ENCODE measurements around the gene SLC36A3.
"Not testable (repeated sequence)": the region's sequence is repeated elsewhere in the genome, so short reads cannot be mapped to it uniquely, and the experiment has no call there.

Gene SLC36A3

GRCh38 chr5:151303666-151304065 lies at the start of gene SLC36A3:
Gene SLC36A3, minus strand, starts transcription at chr5:151303766. Its CDS starts 412 bp downstream, at chr5:151303354.
- no peak for DNase-seq (ENCODE audit: low read depth)

- DNase-seq (ENCODE audit: low read depth) = peak; percentile 7
Measured at GRCh38 chr5:151351671-151352070, 48.1 kb upstream of the SLC36A3 start.

DNA sequence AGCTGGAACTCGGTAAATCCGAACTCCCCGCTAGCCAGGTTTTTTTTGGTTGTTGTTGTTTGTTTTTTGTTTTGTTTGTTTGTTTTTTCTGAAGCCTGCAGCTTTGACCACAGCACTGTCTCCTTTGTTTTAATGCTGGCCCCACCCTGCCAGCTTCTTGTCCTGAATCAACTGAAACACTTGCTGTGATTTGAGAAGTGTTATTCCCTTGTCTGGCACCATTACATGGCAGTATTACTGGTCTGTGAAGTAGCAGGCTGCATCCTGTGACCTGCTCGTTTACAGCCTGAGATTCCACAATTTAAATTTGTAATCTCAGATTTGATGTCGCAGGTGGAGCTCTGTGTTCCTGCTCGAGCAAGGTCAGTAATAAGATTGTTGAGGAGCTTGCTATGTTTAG lies 45.2 kb upstream of the SLC36A3 start:
- DNase-seq (ENCODE audit: low read depth) = no peak

DNA sequence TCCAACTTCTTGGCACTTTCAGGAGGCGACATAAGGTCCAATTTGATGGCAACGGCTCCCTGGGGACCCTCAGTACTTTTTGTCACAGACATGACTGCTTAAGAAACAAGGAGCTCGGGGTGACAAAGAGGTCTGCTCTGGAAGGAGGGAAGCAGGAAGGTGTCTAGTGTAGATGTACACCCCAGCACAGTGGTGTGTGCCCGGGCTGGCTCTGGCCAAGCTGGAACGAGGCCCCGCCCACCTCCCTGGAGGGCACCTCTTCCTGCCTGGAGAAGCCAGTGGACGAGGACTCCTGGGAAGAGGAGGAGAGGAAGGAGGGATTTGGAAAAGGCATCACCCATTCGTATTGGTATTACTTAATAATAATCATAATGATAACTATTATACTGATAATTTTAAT lies 43.8 kb upstream of the SLC36A3 start, which contains the start of gene SLC36A2:
TSS of gene SLC36A2 (minus strand) at position 191 of the 400 bp plus-strand sequence. CDS start at position 92, 99 bp downstream.
- DNase-seq (ENCODE audit: low read depth) = no peak

GRCh38 chr5:151345808-151346478 lies 42.4 kb upstream of the SLC36A3 start:
- DNase-seq (ENCODE audit: low read depth) = no peak

- DNase-seq (ENCODE audit: low read depth) = no peak
Measured at GRCh38 chr5:151345187-151345807, 41.7 kb upstream of the SLC36A3 start.

- DNase-seq (ENCODE audit: low read depth) = no peak
Measured at GRCh38 chr5:151344088-151344487, 40.5 kb upstream of the SLC36A3 start.

GRCh38 chr5:151340004-151340403 lies 36.4 kb upstream of the SLC36A3 start:
- no peak for DNase-seq (ENCODE audit: low read depth)

- DNase-seq (ENCODE audit: low read depth) = no peak
Measured at GRCh38 chr5:151338734-151339133, 35.2 kb upstream of the SLC36A3 start.

DNA sequence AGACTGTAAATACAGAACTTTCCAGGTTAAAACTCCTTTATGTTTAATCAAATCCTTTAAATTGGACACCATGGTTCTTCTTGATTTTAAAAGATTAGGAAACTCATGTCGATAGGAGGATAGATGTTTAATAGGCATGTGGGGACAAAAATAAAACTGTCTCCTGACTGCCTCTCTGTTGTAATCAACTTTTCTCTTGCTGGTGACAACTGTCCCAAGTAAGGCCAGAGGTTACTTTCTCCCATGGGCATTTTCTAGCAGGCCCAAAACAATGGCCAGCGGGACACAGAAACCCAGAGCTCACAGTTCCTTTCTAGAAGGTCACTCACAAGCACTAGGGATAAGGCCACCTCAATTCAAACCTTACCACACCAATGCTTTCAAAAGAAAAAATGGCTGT lies 29.3 kb upstream of the SLC36A3 start:
- no peak for DNase-seq (ENCODE audit: low read depth)

GRCh38 chr5:151328734-151329133 lies 25.2 kb upstream of the SLC36A3 start:
- no peak for DNase-seq (ENCODE audit: low read depth)

DNA sequence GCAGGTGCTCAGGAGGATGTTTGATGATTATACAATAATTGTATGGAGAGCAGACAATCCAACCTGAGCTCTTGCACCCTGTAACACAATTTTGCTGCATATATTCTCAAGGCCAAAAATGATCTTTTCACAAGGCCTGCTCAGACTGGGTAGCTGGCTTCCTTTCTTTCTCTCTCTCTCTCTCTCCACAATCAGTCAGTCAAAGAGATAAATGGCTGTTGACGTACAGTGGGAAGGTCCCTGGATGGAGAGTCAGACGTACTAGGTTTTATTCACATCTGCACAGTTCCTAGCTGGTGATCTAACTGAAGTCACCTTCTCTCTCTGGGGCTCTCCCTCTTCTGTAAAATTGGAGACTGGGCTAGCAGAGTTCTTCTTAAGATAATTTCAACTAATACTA lies 24.0 kb upstream of the SLC36A3 start:
- no peak for DNase-seq (ENCODE audit: low read depth)

DNA sequence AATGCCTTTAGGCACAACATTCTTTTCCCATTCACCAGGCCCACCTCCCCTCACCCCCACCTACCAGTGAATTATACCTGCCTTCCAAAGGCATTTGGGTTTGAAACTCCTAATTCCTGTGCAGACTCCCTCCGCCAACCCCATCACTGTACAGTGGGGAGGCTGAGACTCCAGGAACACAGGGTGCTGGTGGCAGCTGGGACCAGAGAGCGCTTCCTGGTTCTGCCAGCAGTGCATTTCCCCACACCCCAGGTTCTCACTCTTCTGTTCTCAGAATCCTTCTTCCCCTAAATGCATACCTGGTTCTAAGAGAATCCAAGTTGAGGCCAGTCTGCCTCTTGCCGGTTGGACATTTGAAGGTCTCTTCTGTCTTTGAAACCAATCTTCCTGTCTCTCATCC lies 22.7 kb upstream of the SLC36A3 start:
- no peak for DNase-seq (ENCODE audit: low read depth)

DNA sequence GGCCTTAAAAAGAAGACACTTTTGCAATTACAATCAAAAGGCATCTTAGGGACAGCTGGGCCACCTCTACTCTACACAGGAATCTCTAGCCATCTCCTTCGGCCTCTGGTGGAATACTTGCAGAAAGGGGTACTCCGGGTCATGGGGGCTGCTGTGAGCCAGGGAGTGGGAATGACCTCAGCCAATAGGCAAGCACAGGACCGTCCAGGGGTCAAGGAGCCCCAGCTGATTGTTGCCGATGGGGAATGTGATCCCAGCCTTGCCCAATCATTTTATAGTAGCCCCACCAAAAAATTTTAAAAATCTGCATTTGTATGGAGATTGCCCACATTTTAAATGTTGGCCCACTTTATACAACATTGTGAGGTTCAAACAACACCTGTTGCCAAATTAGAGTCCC lies 16.9 kb upstream of the SLC36A3 start:
- DNase-seq (ENCODE audit: low read depth) = no peak

GRCh38 chr5:151318850-151319732 lies 15.5 kb upstream of the SLC36A3 start:
- DNase-seq (ENCODE audit: low read depth) = peak; percentile 22

DNA sequence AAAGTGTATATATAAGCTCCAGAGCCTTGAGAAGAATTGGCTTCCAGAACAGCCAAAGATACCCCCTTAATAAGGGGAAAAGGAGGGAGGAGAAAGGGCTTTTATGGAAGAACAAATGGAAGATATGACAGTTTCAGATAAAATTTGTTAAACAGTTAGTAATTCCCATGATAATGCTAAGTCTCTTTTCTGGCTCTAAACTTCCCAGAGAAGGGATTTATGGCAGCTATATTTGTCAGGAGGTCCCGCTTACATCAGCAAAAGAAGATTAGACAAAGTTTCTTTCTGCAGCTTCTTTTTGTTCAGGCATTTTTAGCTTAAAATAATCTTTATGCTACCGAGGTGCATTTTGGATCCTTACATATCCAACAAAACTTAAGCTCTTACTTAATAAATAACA lies 14.3 kb upstream of the SLC36A3 start:
- DNase-seq (ENCODE audit: low read depth) = no peak

- peak; percentile 66 for DNase-seq (ENCODE audit: low read depth)
Measured at GRCh38 chr5:151315998-151316597, 12.5 kb upstream of the SLC36A3 start.

DNA sequence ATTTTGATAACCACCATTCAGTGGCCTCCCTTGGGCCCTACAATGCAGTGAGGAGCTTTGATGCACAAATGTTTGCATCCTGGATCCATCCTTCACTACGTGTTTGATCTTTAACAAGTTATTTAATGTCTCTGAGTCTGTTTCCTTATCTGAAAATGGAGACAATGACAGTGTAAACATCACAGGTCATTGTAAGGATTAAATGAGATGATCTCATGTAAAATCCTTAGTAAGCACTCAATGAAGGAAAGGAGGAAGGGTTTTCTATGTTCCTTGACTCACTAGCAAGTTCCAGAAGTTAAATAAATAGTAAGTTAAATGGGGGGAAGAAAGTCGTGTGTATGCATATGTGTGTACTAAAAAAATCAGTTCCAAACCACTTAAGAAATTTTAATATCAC lies 9.8 kb upstream of the SLC36A3 start:
- DNase-seq (ENCODE audit: low read depth) = no peak

DNA sequence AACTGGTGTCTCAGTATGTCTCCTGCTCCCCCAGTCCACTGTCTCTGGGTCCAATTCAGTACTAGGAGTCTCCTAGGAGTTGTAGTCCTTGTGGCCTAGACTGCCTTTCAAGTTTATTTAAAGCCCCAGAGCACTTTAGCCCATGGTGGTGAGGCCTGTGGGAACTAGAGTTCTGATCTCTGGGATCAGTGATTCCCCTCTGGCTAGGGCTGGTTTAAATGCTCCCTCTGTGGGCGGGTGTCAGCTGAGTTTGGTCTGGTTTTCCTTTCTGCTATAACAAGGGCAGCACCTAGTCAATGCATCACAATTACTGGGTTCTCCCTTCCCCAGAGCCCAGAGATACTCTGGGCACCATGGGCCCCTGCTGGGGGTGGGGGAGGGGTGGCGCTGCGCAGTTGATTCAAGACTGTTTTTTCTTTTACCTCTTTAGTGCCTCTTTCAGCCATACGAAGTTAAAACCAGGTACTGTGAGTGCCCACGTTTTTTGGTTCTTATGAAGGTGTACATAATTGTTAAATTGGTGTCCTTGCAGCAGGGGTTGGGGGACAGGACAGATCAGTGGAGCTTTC lies 9.3 kb upstream of the SLC36A3 start:
- no peak for DNase-seq (ENCODE audit: low read depth)

- DNase-seq (ENCODE audit: low read depth) = no peak
Measured at GRCh38 chr5:151310932-151311331, 7.4 kb upstream of the SLC36A3 start.

DNA sequence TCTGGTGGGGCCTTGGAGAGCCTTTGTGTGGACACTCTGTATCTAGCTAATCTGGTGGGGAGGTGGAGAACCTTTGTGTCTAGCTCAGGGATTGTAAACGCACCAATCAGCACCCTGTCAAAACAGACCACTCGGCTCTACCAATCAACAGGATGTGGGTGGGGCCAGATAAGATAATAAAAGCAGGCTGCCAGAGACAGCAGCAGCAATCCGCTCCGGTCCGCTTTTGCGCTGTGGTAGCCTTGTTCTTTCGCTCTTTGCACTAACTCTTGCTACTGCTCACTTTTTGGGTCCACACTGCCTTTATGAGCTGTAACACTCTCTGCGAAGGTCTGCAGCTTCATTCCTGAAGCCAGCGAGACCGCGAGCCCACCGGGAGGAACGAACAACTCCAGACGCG lies 6.3 kb upstream of the SLC36A3 start:
- DNase-seq (ENCODE audit: low read depth) = not testable (repeated sequence)

GRCh38 chr5:151309266-151309665 lies 5.7 kb upstream of the SLC36A3 start:
- DNase-seq (ENCODE audit: low read depth) = not testable (repeated sequence)
